ENCODE data around the gene ALG3. TPM values are rescaled to one million over a fixed set of nuclear protein-coding genes. Genes with fewer than 3 reads are reported as not detected.

Gene ALG3
- total RNA-seq, 1 donor from 2014 or later = 23.7 TPM

DNA sequence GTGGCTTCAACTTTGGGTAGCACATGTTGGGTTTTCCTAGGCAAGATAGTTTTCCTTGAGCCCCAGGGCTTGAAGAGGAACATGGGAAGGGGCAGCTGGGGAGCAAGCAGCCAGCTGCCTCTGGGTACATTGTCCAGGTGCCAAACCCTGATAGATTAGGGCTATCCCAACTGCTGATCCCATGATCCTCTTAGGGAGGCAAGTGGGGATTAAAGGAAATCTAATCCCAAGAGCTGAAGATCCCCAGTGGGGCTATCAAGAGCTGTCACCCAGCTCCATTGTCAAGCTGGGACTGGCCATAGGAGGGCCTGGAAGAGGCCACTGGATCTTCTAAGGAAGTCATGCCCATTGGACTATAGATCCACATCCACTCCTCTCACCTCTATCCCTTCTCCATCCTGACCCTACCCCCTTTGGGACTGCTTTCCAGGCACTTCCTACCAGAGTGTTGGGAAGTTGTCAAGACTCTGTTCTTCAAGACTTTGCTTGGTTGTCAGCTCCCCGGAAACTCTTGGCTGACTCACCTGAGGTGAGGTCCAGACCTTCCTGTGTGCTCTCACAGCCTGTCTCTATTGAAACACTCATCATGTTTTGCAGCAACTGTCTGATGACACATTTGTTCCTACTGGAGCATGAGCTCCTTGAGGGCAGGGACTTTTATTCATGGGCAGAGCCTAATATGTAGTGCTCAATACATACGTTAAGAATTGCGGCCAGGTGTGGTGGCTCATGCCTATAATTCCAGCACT lies 6.7 kb upstream of the ALG3 start:
- no peak for TF ChIP-seq EZH2 (IDR thresholded peaks at IDR 0.05)
- no peak for TF ChIP-seq EZH2phosphoT487 (IDR thresholded peaks at IDR 0.05)
- TF ChIP-seq, protein P1, sequence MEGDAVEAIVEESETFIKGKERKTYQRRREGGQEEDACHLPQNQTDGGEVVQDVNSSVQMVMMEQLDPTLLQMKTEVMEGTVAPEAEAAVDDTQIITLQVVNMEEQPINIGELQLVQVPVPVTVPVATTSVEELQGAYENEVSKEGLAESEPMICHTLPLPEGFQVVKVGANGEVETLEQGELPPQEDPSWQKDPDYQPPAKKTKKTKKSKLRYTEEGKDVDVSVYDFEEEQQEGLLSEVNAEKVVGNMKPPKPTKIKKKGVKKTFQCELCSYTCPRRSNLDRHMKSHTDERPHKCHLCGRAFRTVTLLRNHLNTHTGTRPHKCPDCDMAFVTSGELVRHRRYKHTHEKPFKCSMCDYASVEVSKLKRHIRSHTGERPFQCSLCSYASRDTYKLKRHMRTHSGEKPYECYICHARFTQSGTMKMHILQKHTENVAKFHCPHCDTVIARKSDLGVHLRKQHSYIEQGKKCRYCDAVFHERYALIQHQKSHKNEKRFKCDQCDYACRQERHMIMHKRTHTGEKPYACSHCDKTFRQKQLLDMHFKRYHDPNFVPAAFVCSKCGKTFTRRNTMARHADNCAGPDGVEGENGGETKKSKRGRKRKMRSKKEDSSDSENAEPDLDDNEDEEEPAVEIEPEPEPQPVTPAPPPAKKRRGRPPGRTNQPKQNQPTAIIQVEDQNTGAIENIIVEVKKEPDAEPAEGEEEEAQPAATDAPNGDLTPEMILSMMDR (IDR thresholded peaks at IDR 0.05) = no peak
- Mint-ChIP-seq H3K9me3 (no peaks in the 10 kb centered on the region), H3K27ac (no peak overlapping the region), H3K4me1 (peaks cover 9% of the 10 kb centered on the region), H3K27me3 (ENCODE audit: insufficient read depth, low read depth) (peaks cover 22% of the 10 kb centered on the region), H3K36me3 (no peaks in the 10 kb centered on the region), H3K4me3 (no peak overlapping the region)
- DNase-seq (ENCODE audit: low spot score) = no peak
- H3K27me3 ChIP-seq = peaks cover 34% of the 10 kb centered on the region
- peaks cover 14% of the 10 kb centered on the region for H3F3A ChIP-seq (ENCODE audit: low read depth)
- no peak overlapping the region for H3K4me2 ChIP-seq
- H4K20me1 ChIP-seq (ENCODE audit: low read depth) = peaks cover 52% of the 10 kb centered on the region
- H3K9ac ChIP-seq = no peak overlapping the region
- H3K4me3 ChIP-seq = no peak overlapping the region
- no peaks in the 10 kb centered on the region for H3K4me1 ChIP-seq
- no peaks in the 10 kb centered on the region for H3K36me3 ChIP-seq
- no peak overlapping the region for H2AFZ ChIP-seq (replicated peaks)
- H3K9me3 ChIP-seq (ENCODE audit: low read depth) = no peaks in the 10 kb centered on the region
- no peaks in the 10 kb centered on the region for H3K79me2 ChIP-seq (ENCODE audit: low read depth)
- H3K27ac ChIP-seq = no peak overlapping the region

DNA sequence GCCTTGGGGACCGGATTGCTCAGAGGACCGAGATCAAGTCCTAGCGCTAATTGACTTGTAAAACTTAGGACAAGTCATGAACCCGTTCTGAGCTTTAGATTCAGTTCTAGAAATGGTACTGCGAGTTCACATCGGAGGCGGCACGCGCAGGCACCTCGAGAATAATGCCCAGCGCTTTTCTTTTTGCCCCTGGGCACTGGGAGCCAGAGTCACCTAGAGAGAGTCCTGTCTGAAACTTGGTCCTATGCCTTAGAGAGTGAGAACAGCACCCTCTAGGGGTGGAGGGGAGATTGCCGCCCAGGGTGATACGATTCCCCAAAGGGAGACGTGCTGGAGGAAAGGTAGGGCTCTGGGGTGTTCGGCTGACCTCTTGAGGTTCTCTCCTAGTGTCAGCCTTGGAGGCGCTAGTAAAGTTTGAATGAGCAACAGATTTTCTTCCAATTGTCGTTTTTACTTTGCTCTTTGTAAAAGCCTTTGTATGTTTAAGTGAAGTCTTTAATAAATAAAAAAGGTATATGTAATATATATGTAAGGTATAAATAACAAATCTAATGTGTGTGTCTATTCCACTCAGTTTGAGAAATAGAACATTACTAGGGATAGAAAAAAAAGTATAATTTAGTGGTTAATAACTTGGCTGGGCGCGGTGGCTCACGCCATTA lies 1.5 kb upstream of the ALG3 start:
- DNase-seq (ENCODE audit: low spot score) = peak; percentile 93
- H2AFZ ChIP-seq (replicated peaks) = peak overlapping the region; percentile 89

DNA sequence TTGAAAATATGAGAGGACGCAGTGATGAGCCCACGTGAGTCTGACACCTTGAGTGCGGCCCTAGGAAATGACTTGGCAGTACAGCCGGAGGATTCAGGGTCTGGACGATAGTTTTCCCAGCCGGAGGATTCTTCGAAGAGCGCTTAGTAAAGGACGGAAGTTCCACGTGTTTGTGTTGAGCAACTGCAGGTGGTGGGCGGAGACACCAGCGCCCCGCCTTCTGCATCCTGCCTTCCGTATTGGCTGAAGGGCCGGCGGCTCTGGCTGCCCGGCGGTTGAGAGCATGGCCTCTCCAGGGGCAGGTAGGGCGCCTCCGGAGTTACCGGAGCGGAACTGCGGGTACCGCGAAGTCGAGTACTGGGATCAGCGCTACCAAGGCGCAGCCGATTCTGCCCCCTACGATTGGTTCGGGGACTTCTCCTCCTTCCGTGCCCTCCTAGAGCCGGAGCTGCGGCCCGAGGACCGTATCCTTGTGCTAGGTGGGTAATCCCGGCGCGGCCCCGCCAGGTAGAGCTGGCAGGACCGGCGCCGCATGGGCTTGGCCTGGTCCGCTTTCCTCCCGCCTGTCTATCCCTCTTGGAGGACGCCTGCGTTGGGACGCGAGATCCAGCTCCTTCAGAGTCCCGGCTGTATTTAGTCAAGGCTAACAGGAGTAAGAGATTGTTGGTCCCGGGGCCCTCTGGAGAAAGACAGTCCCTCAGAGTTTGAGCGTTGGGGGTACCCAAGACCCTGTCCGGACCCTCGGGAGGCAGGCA lies 827 bp upstream of the ALG3 start, which contains the start of gene EEF1AKMT4:
Gene EEF1AKMT4 (plus strand): TSS at position 261 of the 755 bp plus-strand sequence. CDS start 23 bp downstream, at position 284.
- Histone ChIP-seq H3K27me3 (no peaks in the 10 kb centered on the region), H3K9ac (peak within 1 kb of the TSS; percentile 70), H3K4me3 (peak within 1 kb of the TSS; percentile 93), H4K20me1 (ENCODE audit: low read depth) (no peaks in the 10 kb centered on the region), H3F3A (ENCODE audit: low read depth) (peaks cover 20% of the 10 kb centered on the region), H3K9me3 (ENCODE audit: low read depth) (no peaks in the 10 kb centered on the region), H3K4me1 (no peaks in the 10 kb centered on the region), H3K27ac (peak within 1 kb of the TSS; percentile 73), H2AFZ (replicated peaks) (peak within 1 kb of the TSS; percentile 98), H3K36me3 (no peaks in the 10 kb centered on the region), H3K4me2 (peak within 1 kb of the TSS; percentile 97), H3K79me2 (ENCODE audit: low read depth) (peaks cover 17% of the 10 kb centered on the region)
- Mint-ChIP-seq H3K27ac (peak within 1 kb of the TSS; percentile 67), H3K36me3 (no peaks in the 10 kb centered on the region), H3K4me1 (peaks cover 7% of the 10 kb centered on the region), H3K4me3 (peak within 1 kb of the TSS; percentile 92), H3K27me3 (ENCODE audit: insufficient read depth, low read depth) (peaks cover 3% of the 10 kb centered on the region), H3K9me3 (no peaks in the 10 kb centered on the region)
- TF ChIP-seq EZH2phosphoT487 (IDR thresholded peaks at IDR 0.05) (no peak), EZH2 (IDR thresholded peaks at IDR 0.05) (no peak)
- TF ChIP-seq, protein P1 (IDR thresholded peaks at IDR 0.05) = peak; percentile 65
- DNase-seq (ENCODE audit: low spot score) = peak; percentile 99

More for the DNA sequence above, 1.5 kb upstream of the ALG3 start:
- Histone ChIP-seq H3K27me3 (no peaks in the 10 kb centered on the region), H3K79me2 (ENCODE audit: low read depth) (peaks cover 17% of the 10 kb centered on the region), H3K9me3 (ENCODE audit: low read depth) (no peaks in the 10 kb centered on the region), H3K4me2 (peak overlapping the region; percentile 85), H3K27ac (no peak overlapping the region), H3K36me3 (no peaks in the 10 kb centered on the region), H4K20me1 (ENCODE audit: low read depth) (peaks cover 5% of the 10 kb centered on the region), H3K9ac (no peak overlapping the region), H3F3A (ENCODE audit: low read depth) (peaks cover 20% of the 10 kb centered on the region), H3K4me3 (peak overlapping the region; percentile 93), H3K4me1 (no peaks in the 10 kb centered on the region)
- Mint-ChIP-seq H3K36me3 (no peaks in the 10 kb centered on the region), H3K27ac (no peak overlapping the region), H3K4me1 (peaks cover 7% of the 10 kb centered on the region), H3K4me3 (peak overlapping the region; percentile 92), H3K27me3 (ENCODE audit: insufficient read depth, low read depth) (peaks cover 3% of the 10 kb centered on the region), H3K9me3 (no peaks in the 10 kb centered on the region)
- TF ChIP-seq, protein P1 (IDR thresholded peaks at IDR 0.05) = peak; percentile 84
- no peak for TF ChIP-seq EZH2 (IDR thresholded peaks at IDR 0.05)
- TF ChIP-seq EZH2phosphoT487 (IDR thresholded peaks at IDR 0.05) = no peak
